AG04450 (cell line): Measurements from ENCODE around the gene CROCC. TPM values are rescaled to one million over a fixed set of nuclear protein-coding genes. Genes with fewer than 3 reads are reported as not detected.

ENCODE experiments used
- CTCF ChIA-PET: fragments of 300-600, 350-600 bp; formaldehyde crosslinking; extraction: SDS; loops from one replicate; lab custom pipeline; 2022; ENCODE audit warnings: antibody characterized with exemption, inconsistent platforms; lab: Charles Lee
- POLR2A ChIA-PET: fragments of 350-600 bp; formaldehyde crosslinking; extraction: SDS; loops from one replicate; lab custom pipeline; 2021; ENCODE audit warnings: antibody characterized with exemption, inconsistent platforms; lab: Yijun Ruan, JAX
- DNase-seq: peaks from one replicate; pipeline ENCODE4 v3.0.0-alpha.2; 2011; ENCODE audit warnings: low read depth, low spot score
- H3K27ac ChIP-seq: one replicate; pipeline ENCODE4 v1.5.1; 2012; ENCODE audit warnings: low read depth, low read length, control low read depth
- H3K27me3 ChIP-seq: one replicate; pipeline ENCODE4 v1.6.0; 2012; ENCODE audit warnings: low read length; ENCODE audit not compliant: control insufficient read depth, insufficient read depth
- H3K4me3 ChIP-seq: 2 replicates; pipeline ENCODE4 v1.5.1; 2011; ENCODE audit warnings: mild to moderate bottlenecking, low read depth, low read length, control low read depth
- H3K9me3 ChIP-seq: 2 replicates; pipeline ENCODE4 v1.5.1; 2012; ENCODE audit warnings: low read length; ENCODE audit not compliant: control insufficient read depth, insufficient read depth
- polyA plus RNA-seq: library from polyadenylated mRNA; depleted of rRNA; stranded (reverse); fragments of >200 nt; gene quantifications from 2 replicates; pipeline ENCODE4 v1.2.3, GENCODE V29; 2011
- TF ChIP-seq, protein P1 (sequence below): IDR thresholded peaks from 2 replicates; pipeline ENCODE4 v1.5.1; 2011; ENCODE audit warnings: low read depth, low read length, control low read depth, inconsistent platforms

The CROCC gene
- polyA plus RNA-seq, 1 experiment, result 4.2 TPM

DNA sequence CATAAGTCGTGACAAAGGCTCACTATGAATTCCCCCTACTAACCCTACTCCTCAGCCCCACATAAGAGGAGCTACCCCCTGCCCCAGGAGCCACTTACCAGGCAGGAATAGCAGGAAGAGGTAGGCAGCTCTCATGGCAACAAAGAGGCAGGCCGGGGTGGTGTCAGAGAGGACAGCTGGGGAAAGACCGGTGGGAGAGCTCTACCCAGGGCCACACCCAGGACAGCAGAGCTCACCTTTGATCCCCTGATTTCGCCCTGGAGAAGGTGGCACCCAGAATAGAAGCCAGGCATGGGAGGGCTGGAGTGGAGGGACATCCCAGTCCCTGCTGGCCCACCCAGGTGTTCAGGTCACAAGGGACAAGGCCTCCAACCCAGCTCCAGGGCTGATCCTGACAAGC, 56.4 kb downstream of the CROCC start:
- Histone ChIP-seq H3K27me3 (no peaks in the 10 kb centered on the region), H3K4me3 (0 out of 2 replicates have a peak overlapping the region, but pooled peaks have one; percentile 25), H3K9me3 (no peaks in the 10 kb centered on the region; the same call in 1 of the 2 replicates), H3K27ac (peak overlapping the region; percentile 87)
- ChIA-PET POLR2A (interaction anchor here (0.9 to 2.8 kb wide), 3 partner anchors 11 to 26 kb away, joined by 3 to 12 read pairs (median 4); no protein-coding TSS in a partner anchor), CTCF (interaction anchor here (1.1 to 2.5 kb wide), 3 partner anchors 16 to 26 kb away, joined by 3 to 9 read pairs (median 5); no protein-coding TSS in a partner anchor)
- TF ChIP-seq, protein P1, sequence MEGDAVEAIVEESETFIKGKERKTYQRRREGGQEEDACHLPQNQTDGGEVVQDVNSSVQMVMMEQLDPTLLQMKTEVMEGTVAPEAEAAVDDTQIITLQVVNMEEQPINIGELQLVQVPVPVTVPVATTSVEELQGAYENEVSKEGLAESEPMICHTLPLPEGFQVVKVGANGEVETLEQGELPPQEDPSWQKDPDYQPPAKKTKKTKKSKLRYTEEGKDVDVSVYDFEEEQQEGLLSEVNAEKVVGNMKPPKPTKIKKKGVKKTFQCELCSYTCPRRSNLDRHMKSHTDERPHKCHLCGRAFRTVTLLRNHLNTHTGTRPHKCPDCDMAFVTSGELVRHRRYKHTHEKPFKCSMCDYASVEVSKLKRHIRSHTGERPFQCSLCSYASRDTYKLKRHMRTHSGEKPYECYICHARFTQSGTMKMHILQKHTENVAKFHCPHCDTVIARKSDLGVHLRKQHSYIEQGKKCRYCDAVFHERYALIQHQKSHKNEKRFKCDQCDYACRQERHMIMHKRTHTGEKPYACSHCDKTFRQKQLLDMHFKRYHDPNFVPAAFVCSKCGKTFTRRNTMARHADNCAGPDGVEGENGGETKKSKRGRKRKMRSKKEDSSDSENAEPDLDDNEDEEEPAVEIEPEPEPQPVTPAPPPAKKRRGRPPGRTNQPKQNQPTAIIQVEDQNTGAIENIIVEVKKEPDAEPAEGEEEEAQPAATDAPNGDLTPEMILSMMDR, result no peak
- no peak for DNase-seq

DNA sequence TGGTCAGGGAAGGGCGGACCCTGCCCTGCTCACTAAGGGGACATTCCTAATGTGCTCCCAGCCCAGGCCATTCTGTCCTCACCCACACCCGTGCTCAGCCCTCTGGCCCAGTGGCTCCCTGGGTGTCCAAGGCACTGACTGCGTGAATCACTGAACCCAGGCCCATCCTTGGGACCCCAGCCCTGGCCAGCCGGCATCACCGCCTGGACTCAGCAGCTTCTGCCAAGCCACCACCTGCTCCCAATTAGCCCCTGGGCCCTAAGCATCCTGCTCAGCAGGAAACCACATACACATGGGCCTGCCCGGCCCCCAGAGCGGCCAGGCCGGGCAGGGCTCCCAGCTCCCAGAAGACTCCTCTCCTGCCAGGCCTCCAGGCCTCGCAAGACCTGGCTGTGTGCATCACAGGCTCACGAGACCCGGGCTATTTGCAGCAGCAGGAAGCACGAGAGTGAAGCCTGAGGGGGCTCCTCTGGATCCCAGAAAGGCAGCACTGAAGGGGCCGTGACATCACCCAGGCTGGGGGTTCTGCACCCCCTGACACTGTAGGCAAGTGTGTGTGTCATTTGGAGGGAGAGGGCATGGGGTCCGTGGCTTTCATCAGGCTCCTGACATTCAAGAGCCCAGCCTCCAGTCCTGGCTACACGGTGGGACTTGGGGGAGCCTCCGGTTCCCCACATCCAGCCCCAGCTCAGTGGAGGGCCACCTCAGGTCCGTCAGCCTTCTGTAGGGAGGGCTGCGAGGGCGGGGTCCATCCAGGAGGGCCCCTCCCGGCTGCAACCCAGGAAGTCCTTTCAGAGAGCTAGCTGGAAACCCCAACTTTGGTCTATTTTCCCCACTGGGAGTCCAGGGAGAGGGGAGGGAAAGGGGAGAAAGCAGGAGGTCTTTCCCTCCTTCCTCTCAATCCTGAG, 57.1 kb downstream of the CROCC start:
- H3K9me3 ChIP-seq, result no peaks in the 10 kb centered on the region; the same call in 1 of the 2 replicates
- H3K4me3 ChIP-seq, result peak overlapping the region; percentile 72
- DNase-seq, result peak; percentile 82
- CTCF ChIA-PET, result interaction anchor here (1.5 to 2.5 kb wide), 2 partner anchors 18 to 27 kb away, joined by 5 to 9 read pairs; no protein-coding TSS in a partner anchor
- TF ChIP-seq, protein P1, result no peak
- H3K27ac ChIP-seq, result peak overlapping the region; percentile 87
- no peaks in the 10 kb centered on the region for H3K27me3 ChIP-seq
- POLR2A ChIA-PET, result interaction anchor here (0.9 to 2.8 kb wide), 3 partner anchors 12 to 25 kb away, joined by 3 to 12 read pairs (median 4); no protein-coding TSS in a partner anchor

DNA sequence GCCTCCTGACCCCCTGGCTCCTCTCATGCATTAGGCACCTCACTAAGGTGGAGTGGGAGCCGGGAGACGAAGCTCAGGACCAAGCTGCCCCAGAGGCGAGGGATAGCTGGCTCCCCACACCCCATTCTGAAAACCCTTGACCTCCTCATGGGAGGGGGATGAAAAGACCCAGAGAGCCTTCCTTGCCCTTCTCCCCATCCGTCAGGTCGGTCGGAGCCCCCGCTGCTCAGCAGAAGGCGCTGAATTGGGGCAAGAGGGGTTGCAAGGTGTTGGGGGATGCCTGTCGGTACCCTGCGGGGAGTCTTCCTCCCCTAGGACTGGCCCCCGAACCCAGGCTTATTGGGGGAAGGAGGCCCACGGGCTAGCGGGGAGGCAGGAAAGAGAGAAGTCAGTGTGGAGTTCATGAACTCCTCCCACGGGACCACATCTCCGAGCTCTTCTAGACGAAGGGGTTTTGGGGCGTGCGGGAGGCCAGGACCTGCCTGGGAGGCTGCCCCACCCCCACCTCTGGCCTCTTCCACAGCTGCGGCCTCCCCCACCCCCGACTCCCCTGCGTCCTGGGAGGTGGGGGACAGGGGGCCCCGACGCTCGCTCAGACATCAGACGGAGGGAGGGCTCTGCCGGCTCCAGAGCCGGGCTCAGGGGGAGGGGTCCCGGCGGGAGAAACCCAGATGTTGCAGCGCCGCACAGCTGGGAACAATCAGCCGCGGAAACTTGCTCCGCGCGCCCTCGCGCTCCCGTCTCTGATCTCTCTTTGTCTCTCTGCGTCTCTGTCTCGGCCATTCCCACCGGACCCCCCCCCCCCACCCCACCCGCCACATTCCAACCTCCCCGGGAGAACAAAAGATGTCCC, 58.0 kb downstream of the CROCC start:
- no peak for DNase-seq
- ChIA-PET CTCF (interaction anchor here (1.5 to 2.5 kb wide), 2 partner anchors 19 to 28 kb away, joined by 4 to 9 read pairs; no protein-coding TSS in a partner anchor), POLR2A (interaction anchor here (0.5 to 2.8 kb wide), 3 partner anchors 10 to 13 kb away, joined by 3 to 12 read pairs (median 5); no protein-coding TSS in a partner anchor)
- TF ChIP-seq, protein P1, result no peak
- no peaks in the 10 kb centered on the region; the same call in 1 of the 2 replicates for H3K9me3 ChIP-seq
- peak overlapping the region; percentile 87 for H3K27ac ChIP-seq
- no peaks in the 10 kb centered on the region for H3K27me3 ChIP-seq
- H3K4me3 ChIP-seq, result peak overlapping the region; percentile 72

DNA sequence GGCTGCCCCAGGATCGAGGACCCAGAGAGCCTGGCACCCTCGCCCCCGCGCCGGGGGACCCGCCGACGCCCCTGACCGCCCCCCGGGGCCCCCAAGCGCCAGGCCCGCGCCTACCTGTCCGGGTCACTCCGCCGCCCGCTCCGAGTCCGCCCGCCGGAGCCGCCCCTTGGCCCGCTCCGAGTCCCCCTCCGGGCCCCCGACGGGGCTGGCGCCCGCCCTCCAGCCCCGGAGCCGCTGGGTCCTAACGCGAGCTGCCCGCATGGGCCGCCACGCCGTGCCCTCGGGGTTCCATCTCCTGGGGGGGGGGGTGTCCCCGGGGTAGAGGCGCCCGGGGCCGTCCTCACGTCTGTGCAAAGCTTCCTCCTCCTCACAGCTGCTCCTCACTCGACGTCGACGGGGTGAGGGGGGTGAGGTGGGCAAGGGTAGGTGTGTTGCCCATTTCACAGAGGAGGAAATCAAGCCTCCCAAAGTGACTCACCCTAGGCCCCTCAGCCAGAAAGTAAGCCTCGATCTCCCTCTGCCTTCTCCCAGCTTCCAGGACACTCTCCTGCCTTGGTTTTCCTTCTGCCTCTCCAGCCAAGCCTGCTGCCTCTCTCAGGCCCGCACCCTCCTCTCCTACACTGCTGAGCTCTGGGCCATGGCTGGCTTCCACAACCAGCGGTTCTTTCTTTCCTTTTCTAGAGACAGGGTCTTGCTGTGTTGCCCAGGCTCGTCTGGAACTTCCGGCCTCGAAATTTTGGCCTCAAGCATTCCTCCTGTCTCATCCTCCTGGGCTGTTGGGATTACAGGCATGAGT, 58.9 kb downstream of the CROCC start, which contains the start of gene MFAP2:
TSS of gene MFAP2 (minus strand) at position 148 of the 796 bp plus-strand sequence. CDS start 2,347 bp downstream, outside the sequence.
- ChIA-PET POLR2A (interaction anchor here (0.5 to 2.8 kb wide), 3 partner anchors 9 to 14 kb away, joined by 3 to 12 read pairs (median 5); no protein-coding TSS in a partner anchor), CTCF (interaction anchor here (1.5 to 2.9 kb wide), 2 partner anchors 20 to 29 kb away, joined by 4 to 13 read pairs; no protein-coding TSS in a partner anchor)
- TF ChIP-seq, protein P1, result no peak
- Histone ChIP-seq H3K27ac (peak within 1 kb of the TSS; percentile 87), H3K4me3 (peak within 1 kb of the TSS; percentile 72), H3K27me3 (no peaks in the 10 kb centered on the region), H3K9me3 (no peaks in the 10 kb centered on the region; the same call in 1 of the 2 replicates)
- DNase-seq, result no peak
